Measurements from ENCODE around the gene RIMS3.

RIMS3 gene

GRCh38 chr1:40629546-40629945 is 35.9 kb downstream of the RIMS3 start:
- DNase-seq = peak; percentile 18

- DNase-seq = no peak
These were observed 36.6 kb downstream of the RIMS3 start for GRCh38 chr1:40628903-40629292.

GRCh38 chr1:40627987-40628902 is 37.2 kb downstream of the RIMS3 start:
- DNase-seq = no peak

DNA sequence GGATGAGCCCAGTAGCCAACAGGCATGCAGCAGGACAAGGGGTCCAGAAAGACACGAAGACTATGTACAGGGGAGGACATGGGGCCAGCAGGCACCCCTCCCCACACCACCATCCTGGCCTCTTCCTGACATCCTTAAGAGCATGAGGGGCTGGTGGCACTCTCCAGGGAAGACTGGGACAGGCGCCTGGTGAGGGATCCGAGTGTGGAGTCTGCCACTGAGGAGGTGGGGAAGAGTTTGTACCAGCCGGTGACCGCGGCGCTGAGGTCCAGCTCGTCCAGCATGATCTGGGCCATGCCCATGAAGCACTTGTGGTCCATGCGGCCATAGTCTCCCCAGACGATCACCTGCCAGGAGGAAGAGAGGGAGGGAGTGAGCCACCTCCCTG is 39.1 kb downstream of the RIMS3 start:
- DNase-seq = no peak

GRCh38 chr1:40625476-40626382 is 39.8 kb downstream of the RIMS3 start:
- no peak for DNase-seq

DNA sequence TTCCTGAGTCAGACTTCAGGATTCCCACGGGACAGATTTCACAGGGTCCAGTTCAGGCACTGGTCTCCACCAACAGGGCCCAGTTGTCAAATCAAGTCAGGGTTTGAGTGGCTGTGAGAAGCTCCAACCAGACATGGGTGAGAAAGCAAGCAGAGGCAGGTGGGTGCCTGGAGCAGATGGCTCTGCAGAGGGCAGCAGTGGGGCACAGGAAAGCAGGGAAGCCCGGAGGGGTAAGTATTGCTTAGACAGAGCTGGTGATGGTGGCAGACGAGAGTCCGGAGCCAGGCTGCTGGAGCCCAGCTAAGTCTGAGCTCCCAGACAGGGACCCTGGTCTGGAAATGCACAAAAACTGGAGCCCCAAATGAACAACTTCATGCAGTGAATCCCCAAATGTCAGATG is 40.4 kb downstream of the RIMS3 start:
- no peak for DNase-seq

- DNase-seq = no peak
These were observed 42.4 kb downstream of the RIMS3 start for GRCh38 chr1:40622936-40623629.

GRCh38 chr1:40621821-40622450 is 43.5 kb downstream of the RIMS3 start:
- no peak for DNase-seq

- DNase-seq = no peak
These were observed 44.8 kb downstream of the RIMS3 start for GRCh38 chr1:40620586-40621210.

- no peak for DNase-seq
These were observed 45.3 kb downstream of the RIMS3 start for GRCh38 chr1:40620150-40620549.

DNA sequence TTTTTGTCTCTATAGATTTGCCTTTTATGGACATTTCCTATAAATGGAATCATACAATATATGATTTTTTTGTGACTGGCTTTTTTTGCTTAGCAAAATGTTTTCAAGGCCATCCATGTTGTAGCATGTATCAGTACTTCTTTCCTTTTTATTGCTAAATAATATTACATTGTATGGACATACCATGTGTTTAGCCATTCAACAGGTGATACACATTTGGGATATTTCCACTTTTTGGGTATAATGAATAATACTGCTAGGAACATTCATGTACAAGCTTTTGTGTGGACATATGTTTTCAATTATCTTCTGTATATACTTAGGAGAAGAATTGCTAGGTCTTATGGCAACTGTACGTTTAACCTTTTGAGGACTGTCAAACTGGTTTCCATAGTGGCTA is 47.4 kb downstream of the RIMS3 start:
- no peak for DNase-seq

DNA sequence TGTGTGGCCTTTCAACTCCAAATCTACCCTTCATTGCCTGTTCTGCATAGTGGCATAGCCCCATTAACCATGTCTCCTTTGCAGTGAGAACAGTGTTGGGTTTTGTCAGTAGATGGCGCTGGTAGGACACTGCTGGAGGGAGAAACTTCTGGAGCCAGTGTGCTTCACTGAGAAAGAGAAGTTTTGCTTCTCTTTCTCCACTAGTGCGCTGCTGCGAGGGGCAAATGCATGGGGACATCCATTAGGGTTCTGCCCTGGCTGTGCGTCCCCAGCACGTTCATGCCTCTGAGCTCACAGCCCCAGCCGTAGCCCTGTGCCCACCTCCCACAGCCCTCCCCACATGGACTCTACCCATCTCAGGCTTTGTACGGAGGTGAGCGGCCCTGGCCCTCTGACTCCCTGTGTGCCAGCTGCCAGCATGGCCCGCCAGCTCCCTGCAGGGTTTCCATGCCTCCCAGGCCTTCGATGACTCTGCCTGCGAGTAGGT is 53.1 kb downstream of the RIMS3 start:
- DNase-seq = peak; percentile 53

GRCh38 chr1:40610156-40610555 is 55.3 kb downstream of the RIMS3 start:
- no peak for DNase-seq

DNA sequence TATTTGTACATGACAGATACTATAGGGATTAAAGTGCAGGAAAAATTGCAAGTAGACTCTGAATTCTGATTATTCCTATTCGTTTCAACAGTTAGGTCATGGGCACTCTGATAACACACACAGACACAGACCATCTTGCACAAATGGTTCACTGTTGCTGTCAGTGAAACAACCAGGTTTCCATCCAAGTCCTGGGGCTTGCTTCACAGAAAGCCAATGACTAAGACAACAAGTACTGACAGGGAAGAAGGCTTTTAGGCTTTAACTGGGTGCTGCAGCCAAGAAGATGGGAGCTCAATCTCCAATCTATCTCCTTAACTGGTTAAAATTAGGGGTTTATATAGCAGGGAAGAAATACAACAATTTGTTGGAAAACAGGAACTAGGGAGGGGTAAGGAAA is 57.6 kb downstream of the RIMS3 start:
- DNase-seq = no peak

GRCh38 chr1:40606978-40607377 is 58.5 kb downstream of the RIMS3 start:
- DNase-seq = no peak

DNA sequence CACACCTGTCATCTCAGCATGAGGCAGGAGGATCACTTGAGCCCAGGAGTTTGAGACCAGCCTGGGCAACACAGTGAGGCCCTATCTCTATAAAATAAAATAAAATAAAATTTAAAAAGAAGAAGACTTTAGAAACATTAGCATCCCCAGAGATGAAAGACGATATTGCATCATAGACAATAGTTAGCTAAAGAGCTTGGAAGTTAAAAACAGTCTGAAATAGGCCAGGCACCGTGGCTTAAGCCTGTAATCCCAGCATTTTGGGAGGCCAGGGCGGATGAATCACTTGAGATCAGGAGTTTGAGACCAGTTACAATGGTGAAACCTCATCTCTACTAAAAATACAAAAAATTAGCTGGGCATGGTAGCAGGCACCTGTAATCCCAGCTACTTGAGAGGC is 59.3 kb downstream of the RIMS3 start:
- DNase-seq = no peak

GRCh38 chr1:40599926-40600325 is 65.6 kb downstream of the RIMS3 start:
- DNase-seq = no peak

DNA sequence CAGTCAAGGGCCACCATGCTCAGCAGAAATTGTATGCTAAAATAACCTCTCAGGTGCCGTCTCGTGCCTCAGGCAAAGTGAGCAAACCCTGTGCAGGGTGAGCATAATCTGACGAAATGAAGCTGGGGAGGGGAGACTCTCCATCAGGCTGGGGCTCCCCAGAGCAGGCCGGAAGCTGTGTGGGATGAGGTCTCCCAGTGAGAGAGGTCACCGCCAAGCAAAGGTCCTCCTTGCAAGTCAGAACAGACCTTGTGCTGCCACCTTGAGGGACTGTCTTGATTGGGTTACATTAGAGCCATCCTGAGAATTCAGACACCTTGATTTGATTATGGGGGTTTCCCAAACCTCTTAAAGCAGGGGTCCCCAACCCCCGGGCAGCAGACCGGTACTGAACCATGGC is 69.9 kb downstream of the RIMS3 start:
- no peak for DNase-seq

DNA sequence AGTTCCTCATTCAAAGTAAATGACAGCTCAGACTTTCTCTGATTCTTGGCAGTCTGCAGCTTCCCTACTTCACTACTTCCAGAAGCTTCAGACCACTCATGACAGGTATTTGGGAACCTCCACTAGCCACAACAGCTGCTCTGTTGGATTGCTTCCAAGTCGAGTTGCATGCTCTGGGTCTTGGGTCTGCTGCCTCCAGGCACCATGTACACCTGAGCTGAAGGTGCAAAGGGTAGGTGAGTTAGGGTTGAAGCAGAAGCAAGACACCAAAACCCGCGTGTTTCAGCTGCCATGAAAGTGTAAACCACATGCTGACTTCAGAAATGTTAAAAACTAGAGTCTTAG is 71.3 kb downstream of the RIMS3 start:
- no peak for DNase-seq

GRCh38 chr1:40593449-40594186 is 71.9 kb downstream of the RIMS3 start:
- no peak for DNase-seq

DNA sequence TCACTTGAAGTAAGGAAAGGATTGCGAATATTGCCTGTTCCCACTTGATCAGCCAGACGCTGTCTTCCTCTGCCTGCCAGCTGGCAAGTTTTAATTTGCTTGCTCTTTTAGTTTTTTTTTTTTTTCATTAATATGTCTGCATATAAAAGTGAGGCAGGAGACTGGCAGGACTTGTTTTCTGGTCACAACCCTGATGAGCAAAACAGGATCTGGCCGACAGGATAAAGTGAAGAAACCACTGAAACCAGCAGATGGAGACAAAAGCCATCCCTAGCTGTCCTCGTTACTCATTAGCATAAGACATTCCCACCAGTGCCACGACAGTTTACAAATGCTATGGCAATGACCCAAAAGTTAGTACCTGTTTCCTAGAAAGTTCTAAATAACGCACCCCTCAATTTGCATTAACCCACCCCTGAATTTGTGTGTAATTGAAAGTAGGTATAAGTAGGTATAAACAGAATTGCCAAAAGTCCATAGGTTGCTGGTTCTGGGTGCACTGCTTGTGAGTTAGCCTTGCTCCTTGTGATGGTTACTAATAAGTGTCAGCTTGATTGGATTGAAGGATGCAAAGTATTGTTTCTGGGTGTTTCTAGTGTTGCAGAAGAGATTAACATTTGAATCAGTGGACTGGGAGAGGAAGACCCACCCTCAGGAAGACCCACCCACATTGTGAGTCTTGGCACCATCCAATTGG is 73.2 kb downstream of the RIMS3 start:
- DNase-seq = no peak
